ENCODE data around the gene KPNA4.
A peak's percentile ranks its signal among the peaks of the same experiment; 100 is the strongest.
"Not testable (repeated sequence)": the region's sequence is repeated elsewhere in the genome, so short reads cannot be mapped to it uniquely, and the experiment has no call there.

Gene KPNA4

GRCh38 chr3:160569894-160570652, 4.7 kb upstream of the KPNA4 start:
- DNase-seq: no peak

GRCh38 chr3:160568989-160569388, 3.6 kb upstream of the KPNA4 start:
- no peak for DNase-seq

GRCh38 chr3:160567774-160568173, 2.4 kb upstream of the KPNA4 start:
- DNase-seq: no peak

GRCh38 chr3:160566499-160566898, 1.1 kb upstream of the KPNA4 start:
- DNase-seq: no peak

- peak; percentile 52 for DNase-seq
Measured at GRCh38 chr3:160564949-160565441, 376 bp downstream of the KPNA4 start.

- DNase-seq: no peak
Measured at GRCh38 chr3:160564258-160564911, 986 bp downstream of the KPNA4 start.

GRCh38 chr3:160562952-160563351, 2.4 kb downstream of the KPNA4 start:
- no peak for DNase-seq

GRCh38 chr3:160557571-160557970, 7.8 kb downstream of the KPNA4 start:
- no peak for DNase-seq

- no peak for DNase-seq
Measured at GRCh38 chr3:160556141-160556540, 9.2 kb downstream of the KPNA4 start.

GRCh38 chr3:160554980-160555379, 10.4 kb downstream of the KPNA4 start:
- no peak for DNase-seq

- no peak for DNase-seq
Measured at GRCh38 chr3:160553827-160554226, 11.5 kb downstream of the KPNA4 start.

GRCh38 chr3:160546727-160547126, 18.6 kb downstream of the KPNA4 start:
- no peak for DNase-seq

- no peak for DNase-seq
Measured at GRCh38 chr3:160545504-160545871, 19.9 kb downstream of the KPNA4 start.

- DNase-seq: no peak
Measured at GRCh38 chr3:160544844-160545503, 20.4 kb downstream of the KPNA4 start.

GRCh38 chr3:160540551-160540950, 24.8 kb downstream of the KPNA4 start:
- no peak for DNase-seq

- DNase-seq: no peak
Measured at GRCh38 chr3:160538895-160539294, 26.5 kb downstream of the KPNA4 start.

GRCh38 chr3:160537729-160538128, 27.6 kb downstream of the KPNA4 start:
- DNase-seq: no peak

GRCh38 chr3:160532371-160532770, 33.0 kb downstream of the KPNA4 start:
- DNase-seq: no peak

GRCh38 chr3:160531311-160531710, 34.1 kb downstream of the KPNA4 start:
- no peak for DNase-seq

- DNase-seq: not testable (repeated sequence)
Measured at GRCh38 chr3:160516391-160516790, 49.0 kb downstream of the KPNA4 start.

- DNase-seq: no peak
Measured at GRCh38 chr3:160501325-160501724, 64.0 kb downstream of the KPNA4 start.

GRCh38 chr3:160498202-160498601, 67.2 kb downstream of the KPNA4 start:
- no peak for DNase-seq

GRCh38 chr3:160490166-160490565, 75.2 kb downstream of the KPNA4 start:
- DNase-seq: no peak

- no peak for DNase-seq
Measured at GRCh38 chr3:160486459-160486869, 78.9 kb downstream of the KPNA4 start.

Data from NCI-H226 (cell line).